Measurements from ENCODE around the gene MSI2.

The MSI2 gene

GRCh38 chr17:57315061-57316015 lies 59.0 kb downstream of the MSI2 start:
- no peak for DNase-seq

GRCh38 chr17:57316361-57316760 lies 60.0 kb downstream of the MSI2 start:
- no peak for DNase-seq

- no peak for DNase-seq
Measured at GRCh38 chr17:57317079-57317478, 60.8 kb downstream of the MSI2 start.

GRCh38 chr17:57318913-57319312 lies 62.6 kb downstream of the MSI2 start:
- no peak for DNase-seq

- DNase-seq = no peak
Measured at GRCh38 chr17:57319806-57320205, 63.5 kb downstream of the MSI2 start.

- DNase-seq = no peak
Measured at GRCh38 chr17:57323391-57323790, 67.1 kb downstream of the MSI2 start.

GRCh38 chr17:57324060-57324459 lies 67.7 kb downstream of the MSI2 start:
- DNase-seq = no peak

- no peak for DNase-seq
Measured at GRCh38 chr17:57324631-57325030, 68.3 kb downstream of the MSI2 start.

- no peak for DNase-seq
Measured at GRCh38 chr17:57326336-57326735, 70.0 kb downstream of the MSI2 start.

GRCh38 chr17:57326764-57327163 lies 70.4 kb downstream of the MSI2 start:
- DNase-seq = no peak

- DNase-seq = no peak
Measured at GRCh38 chr17:57327176-57327970, 71.0 kb downstream of the MSI2 start.

- DNase-seq = no peak
Measured at GRCh38 chr17:57328109-57328882, 72.0 kb downstream of the MSI2 start.

- no peak for DNase-seq
Measured at GRCh38 chr17:57329380-57330214, 73.3 kb downstream of the MSI2 start.

- no peak for DNase-seq
Measured at GRCh38 chr17:57330587-57330986, 74.3 kb downstream of the MSI2 start.

GRCh38 chr17:57331423-57331822 lies 75.1 kb downstream of the MSI2 start:
- no peak for DNase-seq

GRCh38 chr17:57332501-57332900 lies 76.2 kb downstream of the MSI2 start:
- DNase-seq = no peak

GRCh38 chr17:57335195-57335792 lies 79.0 kb downstream of the MSI2 start:
- no peak for DNase-seq

- DNase-seq = peak in 9 of 56 donors; percentile 15 to 44 (median 20)
Measured at GRCh38 chr17:57337390-57337789, 81.1 kb downstream of the MSI2 start.

- DNase-seq = no peak
Measured at GRCh38 chr17:57338257-57338914, 82.1 kb downstream of the MSI2 start.

Measured in amygdala (tissue), 56 donors.